ENCODE results near the gene ACTN4.

Gene ACTN4

GRCh38 chr19:38706792-38707511 lies 59.5 kb downstream of the ACTN4 start:
- no peak overlapping the region for H2AK5ac ChIP-seq (ENCODE audit: low read length)
- no peak overlapping the region for H3K4me2 ChIP-seq (ENCODE audit: low read length)
- no peak overlapping the region for H3K27ac ChIP-seq (ENCODE audit: low read depth, low read length)
- H3K23ac ChIP-seq (ENCODE audit: low read length) = no peak overlapping the region
- DNase-seq = peak; percentile 55
- H2BK5ac ChIP-seq (ENCODE audit: low read length) = no peak overlapping the region
- H3K4me3 ChIP-seq (ENCODE audit: low read length) = no peak overlapping the region
- H2BK15ac ChIP-seq (replicated peaks; ENCODE audit: low read depth) = no peak overlapping the region
- no peaks in the 10 kb centered on the region for H3K27me3 ChIP-seq (ENCODE audit: insufficient read depth, low read length, poor library complexity)
- no peak overlapping the region for H3K4ac ChIP-seq (ENCODE audit: low read depth, low read length)
- H3K18ac ChIP-seq (ENCODE audit: low read length) = no peak overlapping the region
- no peak overlapping the region for H3K9ac ChIP-seq (ENCODE audit: low read length)
- H3K36me3 ChIP-seq (ENCODE audit: control insufficient read depth, insufficient read depth, low read length) = peaks cover 36% of the 10 kb centered on the region
- H3K4me1 ChIP-seq (ENCODE audit: control insufficient read depth, low read depth, low read length) = no peaks in the 10 kb centered on the region
- no peak overlapping the region for H4K8ac ChIP-seq (ENCODE audit: low read depth, low read length)
- H2BK120ac ChIP-seq (ENCODE audit: low read depth, low read length) = no peak overlapping the region
- peaks cover 4% of the 10 kb centered on the region for H3K79me1 ChIP-seq (ENCODE audit: low read length)
- no peak overlapping the region for H4K5ac ChIP-seq (ENCODE audit: low read length)
- no peaks in the 10 kb centered on the region for H3K79me2 ChIP-seq (ENCODE audit: control insufficient read depth, insufficient read depth, low read length)
- no peak overlapping the region for H3K56ac ChIP-seq (ENCODE audit: low read length)
- WGBS (ENCODE audit: extremely low coverage, insufficient coverage, low lambda C conversion rate) = no CpG with 5 or more reads among the region's 16 CpGs

- peaks cover 36% of the 10 kb centered on the region for H3K36me3 ChIP-seq (ENCODE audit: control insufficient read depth, insufficient read depth, low read length)
- H3K27ac ChIP-seq (ENCODE audit: low read depth, low read length) = no peak overlapping the region
- WGBS (ENCODE audit: extremely low coverage, insufficient coverage, low lambda C conversion rate) = no CpG with 5 or more reads among the region's 10 CpGs
Measured at GRCh38 chr19:38707512-38708114, 60.2 kb downstream of the ACTN4 start.

GRCh38 chr19:38708413-38709024 lies 61.1 kb downstream of the ACTN4 start:
- DNase-seq = no peak
- H4K5ac ChIP-seq (ENCODE audit: low read length) = no peak overlapping the region
- H3K79me2 ChIP-seq (ENCODE audit: control insufficient read depth, insufficient read depth, low read length) = no peaks in the 10 kb centered on the region
- H3K27ac ChIP-seq (ENCODE audit: low read depth, low read length) = no peak overlapping the region
- H3K18ac ChIP-seq (ENCODE audit: low read length) = no peak overlapping the region
- WGBS (ENCODE audit: extremely low coverage, insufficient coverage, low lambda C conversion rate) = no CpG with 5 or more reads among the region's 10 CpGs
- H2BK120ac ChIP-seq (ENCODE audit: low read depth, low read length) = no peak overlapping the region
- H3K27me3 ChIP-seq (ENCODE audit: insufficient read depth, low read length, poor library complexity) = no peaks in the 10 kb centered on the region
- peaks cover 39% of the 10 kb centered on the region for H3K36me3 ChIP-seq (ENCODE audit: control insufficient read depth, insufficient read depth, low read length)
- no peak overlapping the region for H3K4me2 ChIP-seq (ENCODE audit: low read length)
- no peak overlapping the region for H2AK5ac ChIP-seq (ENCODE audit: low read length)
- no peak overlapping the region for H3K9ac ChIP-seq (ENCODE audit: low read length)
- H3K56ac ChIP-seq (ENCODE audit: low read length) = no peak overlapping the region
- H2BK15ac ChIP-seq (replicated peaks; ENCODE audit: low read depth) = no peak overlapping the region
- H3K4ac ChIP-seq (ENCODE audit: low read depth, low read length) = no peak overlapping the region
- peaks cover 2% of the 10 kb centered on the region for H3K79me1 ChIP-seq (ENCODE audit: low read length)
- H3K23ac ChIP-seq (ENCODE audit: low read length) = no peak overlapping the region
- H4K8ac ChIP-seq (ENCODE audit: low read depth, low read length) = no peak overlapping the region
- no peak overlapping the region for H3K4me3 ChIP-seq (ENCODE audit: low read length)
- H2BK5ac ChIP-seq (ENCODE audit: low read length) = no peak overlapping the region
- no peaks in the 10 kb centered on the region for H3K4me1 ChIP-seq (ENCODE audit: control insufficient read depth, low read depth, low read length)

More at GRCh38 chr19:38707512-38708114, 60.2 kb downstream of the ACTN4 start:
- Histone ChIP-seq H3K4me2 (ENCODE audit: low read length) (no peak overlapping the region), H4K8ac (ENCODE audit: low read depth, low read length) (no peak overlapping the region), H3K4me3 (ENCODE audit: low read length) (no peak overlapping the region), H3K79me1 (ENCODE audit: low read length) (peaks cover 4% of the 10 kb centered on the region), H3K9ac (ENCODE audit: low read length) (no peak overlapping the region), H3K23ac (ENCODE audit: low read length) (no peak overlapping the region), H3K4me1 (ENCODE audit: control insufficient read depth, low read depth, low read length) (no peaks in the 10 kb centered on the region), H3K79me2 (ENCODE audit: control insufficient read depth, insufficient read depth, low read length) (no peaks in the 10 kb centered on the region), H2BK15ac (replicated peaks; ENCODE audit: low read depth) (no peak overlapping the region), H3K18ac (ENCODE audit: low read length) (no peak overlapping the region), H3K4ac (ENCODE audit: low read depth, low read length) (no peak overlapping the region), H3K56ac (ENCODE audit: low read length) (no peak overlapping the region), H4K5ac (ENCODE audit: low read length) (no peak overlapping the region), H2AK5ac (ENCODE audit: low read length) (no peak overlapping the region), H3K27me3 (ENCODE audit: insufficient read depth, low read length, poor library complexity) (no peaks in the 10 kb centered on the region), H2BK120ac (ENCODE audit: low read depth, low read length) (no peak overlapping the region), H2BK5ac (ENCODE audit: low read length) (no peak overlapping the region)
- DNase-seq = no peak

GRCh38 chr19:38709119-38709518 lies 61.7 kb downstream of the ACTN4 start:
- Histone ChIP-seq H3K18ac (ENCODE audit: low read length) (no peak overlapping the region), H3K79me1 (ENCODE audit: low read length) (no peaks in the 10 kb centered on the region), H3K27me3 (ENCODE audit: insufficient read depth, low read length, poor library complexity) (no peaks in the 10 kb centered on the region), H2BK15ac (replicated peaks; ENCODE audit: low read depth) (no peak overlapping the region), H2BK120ac (ENCODE audit: low read depth, low read length) (no peak overlapping the region), H3K27ac (ENCODE audit: low read depth, low read length) (no peak overlapping the region), H3K4me1 (ENCODE audit: control insufficient read depth, low read depth, low read length) (no peaks in the 10 kb centered on the region), H3K23ac (ENCODE audit: low read length) (no peak overlapping the region), H3K79me2 (ENCODE audit: control insufficient read depth, insufficient read depth, low read length) (no peaks in the 10 kb centered on the region), H2AK5ac (ENCODE audit: low read length) (no peak overlapping the region), H4K8ac (ENCODE audit: low read depth, low read length) (no peak overlapping the region), H3K56ac (ENCODE audit: low read length) (no peak overlapping the region), H3K36me3 (ENCODE audit: control insufficient read depth, insufficient read depth, low read length) (peaks cover 39% of the 10 kb centered on the region), H3K9ac (ENCODE audit: low read length) (no peak overlapping the region), H3K4me3 (ENCODE audit: low read length) (no peak overlapping the region), H3K4me2 (ENCODE audit: low read length) (no peak overlapping the region), H3K4ac (ENCODE audit: low read depth, low read length) (no peak overlapping the region), H4K5ac (ENCODE audit: low read length) (no peak overlapping the region), H2BK5ac (ENCODE audit: low read length) (no peak overlapping the region)
- no CpG with 5 or more reads among the region's 10 CpGs for WGBS (ENCODE audit: extremely low coverage, insufficient coverage, low lambda C conversion rate)
- no peak for DNase-seq

GRCh38 chr19:38709671-38710415 lies 62.4 kb downstream of the ACTN4 start:
- Histone ChIP-seq H3K79me2 (ENCODE audit: control insufficient read depth, insufficient read depth, low read length) (no peaks in the 10 kb centered on the region), H2AK5ac (ENCODE audit: low read length) (no peak overlapping the region)
- WGBS (ENCODE audit: extremely low coverage, insufficient coverage, low lambda C conversion rate) = no CpG with 5 or more reads among the region's 27 CpGs

More at GRCh38 chr19:38709671-38710415, 62.4 kb downstream of the ACTN4 start:
- Histone ChIP-seq H4K8ac (ENCODE audit: low read depth, low read length) (no peak overlapping the region), H3K27ac (ENCODE audit: low read depth, low read length) (no peak overlapping the region), H3K79me1 (ENCODE audit: low read length) (no peaks in the 10 kb centered on the region), H4K5ac (ENCODE audit: low read length) (no peak overlapping the region), H3K4ac (ENCODE audit: low read depth, low read length) (no peak overlapping the region), H3K9ac (ENCODE audit: low read length) (no peak overlapping the region), H3K36me3 (ENCODE audit: control insufficient read depth, insufficient read depth, low read length) (peaks cover 45% of the 10 kb centered on the region), H3K23ac (ENCODE audit: low read length) (no peak overlapping the region), H3K4me2 (ENCODE audit: low read length) (no peak overlapping the region), H3K4me1 (ENCODE audit: control insufficient read depth, low read depth, low read length) (no peaks in the 10 kb centered on the region), H3K18ac (ENCODE audit: low read length) (no peak overlapping the region), H2BK15ac (replicated peaks; ENCODE audit: low read depth) (no peak overlapping the region), H3K4me3 (ENCODE audit: low read length) (no peak overlapping the region), H2BK120ac (ENCODE audit: low read depth, low read length) (no peak overlapping the region), H3K27me3 (ENCODE audit: insufficient read depth, low read length, poor library complexity) (no peaks in the 10 kb centered on the region), H2BK5ac (ENCODE audit: low read length) (no peak overlapping the region), H3K56ac (ENCODE audit: low read length) (no peak overlapping the region)
- DNase-seq = no peak
